C4-2B (cell line): ENCODE results near the gene DCXR.

Source experiments
- ZFX ChIP-seq: fragments of 450-650 bp; IDR thresholded peaks from 2 replicates; pipeline ENCODE4 v1.6.1; 2017
- TF ChIP-seq, protein P1 (sequence below): fragments of 450-650 bp; conservative IDR thresholded peaks from 2 replicates; pipeline ENCODE4 v1.5.1; 2017; ENCODE audit warnings: mild to moderate bottlenecking

DNA sequence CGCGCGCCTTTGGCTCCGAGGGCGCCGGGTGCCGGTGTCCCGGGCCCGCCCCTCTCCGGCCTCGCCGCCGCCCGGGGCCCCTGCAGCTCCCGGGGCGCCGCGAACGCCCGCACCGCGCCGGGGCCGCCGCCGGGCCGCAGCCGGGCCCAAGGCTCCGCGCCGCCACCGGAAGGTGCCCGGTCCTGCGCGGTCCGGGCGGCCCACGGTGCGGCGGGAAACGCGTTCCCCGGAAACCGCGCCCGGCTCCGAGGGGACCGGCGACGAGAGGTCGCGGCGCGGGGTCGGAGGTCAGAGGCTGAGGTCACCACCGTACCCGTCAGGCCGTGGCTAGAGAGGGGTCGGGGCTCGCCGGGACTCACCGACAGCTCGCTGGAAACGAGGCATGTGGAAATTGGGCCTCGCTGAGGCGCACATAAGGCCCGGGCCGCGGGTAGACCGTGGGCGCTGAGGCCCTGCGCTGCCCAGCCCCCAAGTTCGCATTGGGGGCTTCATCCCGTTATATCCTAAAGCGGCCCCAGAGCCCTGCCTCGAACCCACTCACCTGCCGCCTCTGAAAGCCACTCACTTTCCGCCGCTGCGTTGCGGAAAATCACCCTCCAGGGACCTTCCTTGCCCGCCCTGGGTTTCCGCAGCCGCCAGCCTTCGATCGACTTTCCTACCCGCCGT is 28.3 kb upstream of the DCXR start, which contains the start of gene DUS1L:
- TF ChIP-seq, protein P1, sequence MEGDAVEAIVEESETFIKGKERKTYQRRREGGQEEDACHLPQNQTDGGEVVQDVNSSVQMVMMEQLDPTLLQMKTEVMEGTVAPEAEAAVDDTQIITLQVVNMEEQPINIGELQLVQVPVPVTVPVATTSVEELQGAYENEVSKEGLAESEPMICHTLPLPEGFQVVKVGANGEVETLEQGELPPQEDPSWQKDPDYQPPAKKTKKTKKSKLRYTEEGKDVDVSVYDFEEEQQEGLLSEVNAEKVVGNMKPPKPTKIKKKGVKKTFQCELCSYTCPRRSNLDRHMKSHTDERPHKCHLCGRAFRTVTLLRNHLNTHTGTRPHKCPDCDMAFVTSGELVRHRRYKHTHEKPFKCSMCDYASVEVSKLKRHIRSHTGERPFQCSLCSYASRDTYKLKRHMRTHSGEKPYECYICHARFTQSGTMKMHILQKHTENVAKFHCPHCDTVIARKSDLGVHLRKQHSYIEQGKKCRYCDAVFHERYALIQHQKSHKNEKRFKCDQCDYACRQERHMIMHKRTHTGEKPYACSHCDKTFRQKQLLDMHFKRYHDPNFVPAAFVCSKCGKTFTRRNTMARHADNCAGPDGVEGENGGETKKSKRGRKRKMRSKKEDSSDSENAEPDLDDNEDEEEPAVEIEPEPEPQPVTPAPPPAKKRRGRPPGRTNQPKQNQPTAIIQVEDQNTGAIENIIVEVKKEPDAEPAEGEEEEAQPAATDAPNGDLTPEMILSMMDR, result no peak
- peak; percentile 97 for TF ChIP-seq ZFX
